GM12891 (cell line): ENCODE results near the gene HSFX2.
"Not testable (repeated sequence)": the region's sequence is repeated elsewhere in the genome, so short reads cannot be mapped to it uniquely, and the experiment has no call there.

Source experiments
- PAX5 ChIP-seq: IDR thresholded peaks from 2 replicates; pipeline ENCODE4 v1.6.1; 2011; ENCODE audit warnings: low read length, moderate library complexity, mild to moderate bottlenecking; ENCODE audit not compliant: insufficient read depth, severe bottlenecking
- POLR2A ChIP-seq: IDR thresholded peaks from 2 replicates; pipeline ENCODE4 v1.6.1; 2011; ENCODE audit warnings: low read depth, low read length, control low read depth
- POLR2AphosphoS5 ChIP-seq: IDR thresholded peaks from 2 replicates; pipeline ENCODE4 v1.6.1; 2011; ENCODE audit warnings: low read depth, low read length, control low read depth
- POU2F2 ChIP-seq: IDR thresholded peaks from 2 replicates; pipeline ENCODE4 v1.6.1; 2011; ENCODE audit warnings: low read depth, mild to moderate bottlenecking, control low read depth, low read length, moderate library complexity
- SPI1 ChIP-seq: IDR thresholded peaks from 2 replicates; pipeline ENCODE4 v1.6.1; 2011; ENCODE audit warnings: low read depth, low read length, control low read depth
- TAF1 ChIP-seq: IDR thresholded peaks from 2 replicates; pipeline ENCODE4 v1.6.1; 2011; ENCODE audit warnings: low read depth, low read length, control low read depth

- not testable (repeated sequence) for TF ChIP-seq SPI1, POLR2A, POLR2AphosphoS5, PAX5, POU2F2, TAF1
These were observed 9.5 kb downstream of the HSFX2 start for GRCh38 chrX:149585631-149586030.
